SU-DHL-6 (cell line): Measurements from ENCODE around the gene ARHGAP5.

Experiments used
- H2AFZ ChIP-seq: fragments of 200-600 bp; sonication (generic); 2 replicates; pipeline ENCODE4 v1.6.1; 2014; ENCODE audit warnings: low read depth, mild to moderate bottlenecking, moderate library complexity, mixed read lengths, antibody characterized with exemption, low read length; ENCODE audit not compliant: severe bottlenecking
- H3F3A ChIP-seq: fragments of 200-600 bp; shearing (Covaris generic); 2 replicates; pipeline ENCODE4 v1.6.0; 2016; ENCODE audit warnings: antibody characterized with exemption, mild to moderate bottlenecking; ENCODE audit not compliant: insufficient read depth
- H3K27ac ChIP-seq: fragments of 200-600 bp; sonication (generic); 2 replicates; pipeline ENCODE4 v1.5.1; 2016; ENCODE audit warnings: low read depth, mild to moderate bottlenecking, low read length, moderate library complexity, mixed read lengths
- H3K27me3 ChIP-seq: fragments of 200-600 bp; sonication (generic), shearing (Covaris generic); 2 replicates; pipeline ENCODE4 v1.6.0; 2014; ENCODE audit warnings: mild to moderate bottlenecking, low read length
- H3K36me3 ChIP-seq: fragments of 200-600 bp; sonication (generic); 2 replicates; pipeline ENCODE4 v1.6.1; 2014; ENCODE audit warnings: mild to moderate bottlenecking, low read length, mixed read lengths
- H3K4me2 ChIP-seq: fragments of 300-600, 200-600 bp; shearing (Covaris generic), sonication (generic); 2 replicates; pipeline ENCODE4 v1.6.0; 2014; ENCODE audit warnings: low read length, low read depth, mild to moderate bottlenecking; ENCODE audit not compliant: poor library complexity, severe bottlenecking
- H3K4me3 ChIP-seq: fragments of 200-600 bp; sonication (generic); 2 replicates; pipeline ENCODE4 v1.5.1; 2014; ENCODE audit warnings: antibody characterized with exemption, low read length, mild to moderate bottlenecking, mixed read lengths; ENCODE audit not compliant: insufficient read depth, poor library complexity, severe bottlenecking
- H3K79me2 ChIP-seq: fragments of 200-600 bp; sonication (generic); 2 replicates; pipeline ENCODE4 v1.6.1; 2014; ENCODE audit warnings: mild to moderate bottlenecking, low read length, moderate library complexity; ENCODE audit not compliant: insufficient read depth
- H3K9ac ChIP-seq: fragments of 200-600 bp; sonication (generic); 2 replicates; pipeline ENCODE4 v1.7.0; 2014; ENCODE audit warnings: mild to moderate bottlenecking, low read length
- H3K9me2 ChIP-seq: fragments of 200-600 bp; sonication (generic); replicated peaks from 2 replicates; pipeline ENCODE4 v1.6.1; 2014; ENCODE audit warnings: low read length; ENCODE audit not compliant: insufficient read depth
- H3K9me3 ChIP-seq: fragments of 200-600 bp; sonication (generic); 2 replicates; pipeline ENCODE4 v1.6.1; 2014; ENCODE audit warnings: low read length, mixed read lengths; ENCODE audit not compliant: insufficient read depth
- H4K20me1 ChIP-seq: fragments of 200-600 bp; sonication (generic); 2 replicates; pipeline ENCODE4 v1.6.1; 2014; ENCODE audit warnings: low read depth, mild to moderate bottlenecking, antibody characterized with exemption, low read length, moderate library complexity, mixed read lengths
- CTCF ChIP-seq: fragments of 200-600 bp; sonication (generic); IDR thresholded peaks from one replicate; pipeline ENCODE4 v1.5.1; 2017; ENCODE audit warnings: antibody characterized with exemption, mild to moderate bottlenecking, low read length, moderate library complexity; ENCODE audit not compliant: insufficient read depth, poor library complexity, severe bottlenecking
- EZH2phosphoT487 ChIP-seq: fragments of 200-600 bp; sonication (generic), shearing (Covaris generic); conservative IDR thresholded peaks from 2 replicates; pipeline ENCODE4 v1.6.1; 2018; ENCODE audit warnings: mild to moderate bottlenecking, antibody characterized with exemption, low read length, moderate library complexity, mixed read lengths

ARHGAP5 gene

DNA sequence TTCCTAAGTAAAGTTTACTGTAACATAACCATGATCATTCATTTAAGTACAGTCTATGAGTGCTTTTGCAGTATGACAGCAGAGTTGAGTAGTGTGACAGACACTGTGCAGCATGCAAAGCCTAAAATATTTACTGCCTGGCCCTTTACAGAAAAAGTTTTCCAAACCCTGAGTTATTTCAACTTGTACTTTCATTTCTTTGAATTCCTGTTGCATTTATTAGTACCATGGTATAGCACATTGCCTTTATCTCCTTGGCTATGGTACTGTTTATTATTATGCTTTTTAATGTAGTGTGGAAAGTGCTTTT, 6.2 kb downstream of the ARHGAP5 start:
- Histone ChIP-seq H3K9me2 (no peaks in the 10 kb centered on the region), H3F3A (no peaks in the 10 kb centered on the region), H3K36me3 (no peaks in the 10 kb centered on the region), H3K27ac (no peak overlapping the region), H3K4me3 (no peak overlapping the region), H3K4me2 (no peak overlapping the region), H3K79me2 (no peaks in the 10 kb centered on the region), H2AFZ (no peak overlapping the region), H3K9me3 (no peaks in the 10 kb centered on the region), H3K27me3 (no peaks in the 10 kb centered on the region), H4K20me1 (peaks cover 13% of the 10 kb centered on the region), H3K9ac (no peak overlapping the region)
- TF ChIP-seq CTCF (no peak), EZH2phosphoT487 (no peak)

DNA sequence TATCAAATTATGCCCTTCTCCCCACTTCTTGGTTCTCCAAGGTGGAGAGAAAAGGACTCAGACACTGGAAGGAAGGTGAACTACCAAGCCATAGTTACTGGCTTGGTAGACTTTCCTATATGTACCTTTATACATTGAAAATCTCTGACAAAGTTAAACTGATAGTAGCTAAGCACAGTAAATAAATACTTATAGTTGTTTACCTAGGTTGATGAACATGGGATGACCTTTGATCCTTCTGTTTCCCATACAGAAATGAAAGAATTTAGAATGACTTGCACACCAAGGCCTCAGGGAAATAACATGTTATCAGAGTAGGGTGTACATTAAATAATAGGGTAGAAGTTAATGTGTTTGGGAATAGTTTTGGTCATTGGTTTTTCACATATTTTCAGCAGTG, 6.7 kb downstream of the ARHGAP5 start:
- no peaks in the 10 kb centered on the region for H3K9me3 ChIP-seq
- H3K4me3 ChIP-seq = no peak overlapping the region
- no peak for TF ChIP-seq EZH2phosphoT487
- TF ChIP-seq CTCF = no peak
- no peaks in the 10 kb centered on the region for H3F3A ChIP-seq
- no peak overlapping the region for H3K27ac ChIP-seq
- peaks cover 12% of the 10 kb centered on the region for H4K20me1 ChIP-seq
- no peak overlapping the region for H2AFZ ChIP-seq
- H3K4me2 ChIP-seq = no peak overlapping the region
- H3K79me2 ChIP-seq = no peaks in the 10 kb centered on the region
- H3K27me3 ChIP-seq = no peaks in the 10 kb centered on the region
- no peaks in the 10 kb centered on the region for H3K9me2 ChIP-seq
- H3K36me3 ChIP-seq = no peaks in the 10 kb centered on the region
- no peak overlapping the region for H3K9ac ChIP-seq

GRCh38 chr14:32085182-32085844, 8.2 kb downstream of the ARHGAP5 start:
- peaks cover 13% of the 10 kb centered on the region for H4K20me1 ChIP-seq
- no peak overlapping the region for H2AFZ ChIP-seq
- TF ChIP-seq EZH2phosphoT487 = no peak
- TF ChIP-seq CTCF = no peak
- H3K4me3 ChIP-seq = no peak overlapping the region
- H3K27ac ChIP-seq = no peak overlapping the region
- H3K9me2 ChIP-seq = no peaks in the 10 kb centered on the region
- H3K9me3 ChIP-seq = no peaks in the 10 kb centered on the region
- no peak overlapping the region for H3K4me2 ChIP-seq
- H3K79me2 ChIP-seq = no peaks in the 10 kb centered on the region
- no peaks in the 10 kb centered on the region for H3K27me3 ChIP-seq
- no peaks in the 10 kb centered on the region for H3F3A ChIP-seq
- no peaks in the 10 kb centered on the region for H3K36me3 ChIP-seq
- no peak overlapping the region for H3K9ac ChIP-seq
